ENCODE data around the gene IFI6. TPM values are rescaled to one million over a fixed set of nuclear protein-coding genes. Genes with fewer than 3 reads are reported as not detected.

IFI6 gene
- total and polyA plus RNA-seq, 2 of the 13 experiments (the other 11 are each of a cell fraction or from before 2014, with no cell fraction given): 12.9 to 13.2 TPM

GRCh38 chr1:27626031-27626935, 45.7 kb downstream of the IFI6 start:
- no peak overlapping the region for H3K27ac ChIP-seq (ENCODE audit: extremely low read length, insufficient read depth, low read length)
- no peak overlapping the region for H3K4me3 ChIP-seq (replicated peaks in 1 of 3; ENCODE audit: insufficient read depth in 1 of 3, low read depth in 2 of 3, low read length in 3 of 3)
- H4K20me1 ChIP-seq (ENCODE audit: insufficient read depth, low read length): no peaks in the 10 kb centered on the region
- CTCF ChIA-PET (ENCODE audit: low intra/inter-chr PET ratio, low total read pairs): no interaction called here
- in situ Hi-C loops (cut with HindIII; ENCODE audit: extremely low pct_ligation_motif_present, low pct_unique_long_range_greater_than_20kb) (no loop called here), intact Hi-C loops (cut with micrococcal nuclease; ENCODE audit: unreplicated experiment) (no loop called here)
- no peak for DNase-seq (ENCODE audit: low spot score)
- H3K9me3 ChIP-seq (ENCODE audit: low read length): no peaks in the 10 kb centered on the region
- H3K36me3 ChIP-seq (replicated peaks in 1 of 2; ENCODE audit: control insufficient read depth in 1 of 2, insufficient read depth in 2 of 2, low read length in 2 of 2): no peaks in the 10 kb centered on the region
- WGBS (ENCODE audit: low lambda C conversion rate): 16% methylated on average over 9 of the region's 11 CpGs
- ATAC-seq: no peak
- BruUV-seq (replicated peaks): no TSS peak
- H3K79me2 ChIP-seq (ENCODE audit: insufficient read depth, low read length): no peaks in the 10 kb centered on the region
- no peak overlapping the region for H2AFZ ChIP-seq (ENCODE audit: low read length)
- H3K4me1 ChIP-seq (ENCODE audit: insufficient read depth, low read length): peaks cover 29% of the 10 kb centered on the region
- TF ChIP-seq ZNF709 (CRISPR knock-in tag; IDR thresholded peaks at IDR 0.05): no peak
- TF ChIP-seq TFE3 (CRISPR knock-in tag; IDR thresholded peaks at IDR 0.05): no peak
- TF ChIP-seq ARHGAP35 (CRISPR knock-in tag; IDR thresholded peaks at IDR 0.05; ENCODE audit: borderline replicate concordance): no peak
- no peak for TF ChIP-seq ZNF33A (CRISPR knock-in tag; IDR thresholded peaks at IDR 0.05; ENCODE audit: borderline replicate concordance)
- POLR2A ChIA-PET: no interaction called here
- no peak overlapping the region for H3K9ac ChIP-seq (ENCODE audit: insufficient read depth, low read depth, low read length)
- no peak overlapping the region for H3K4me2 ChIP-seq (ENCODE audit: low read depth, low read length)
- H3K27me3 ChIP-seq (ENCODE audit: control insufficient read depth in 1 of 2, insufficient read depth in 2 of 2, low read length in 2 of 2): peaks cover 0 to 22% of the 10 kb centered on the region in 2 experiments; a peak in 2 of 5 replicates
- no peak for FAIRE-seq
